OCI-LY7 (cell line): ENCODE data around the gene GRID1. TPM values are rescaled to one million over a fixed set of nuclear protein-coding genes. Genes with fewer than 3 reads are reported as not detected.

Experiments
- BruUV-seq: library from RNA; stranded (reverse); fragments of 400-500 nt; replicated peaks from 2 replicates; lab custom pipeline; 2021; lab: Mats Ljungman, UMichigan
- CTCF ChIA-PET: fragments of 300-600 bp; sonication (Branson Sonifier 250); formaldehyde crosslinking; loops from one replicate; lab custom pipeline; 2022; ENCODE audit warnings: antibody characterized with exemption; ENCODE audit not compliant: unreplicated experiment; lab: Charles Lee
- POLR2A ChIA-PET: fragments of 300-600 bp; sonication (Branson Sonifier 250); formaldehyde crosslinking; loops from one replicate; lab custom pipeline; 2022; ENCODE audit warnings: antibody characterized with exemption; lab: Charles Lee
- DNase-seq: peaks from one replicate; pipeline ENCODE4 v3.0.0-alpha.2; 2015; ENCODE audit warnings: low spot score
- H2AFZ ChIP-seq: fragments of 200-600 bp; sonication (generic), shearing (Covaris generic); 2 replicates; pipeline ENCODE4 v1.6.1; 2014; ENCODE audit warnings: mild to moderate bottlenecking, antibody characterized with exemption, low read length, moderate library complexity
- H3K27ac ChIP-seq: fragments of 200-600 bp; sonication (generic); 2 replicates; pipeline ENCODE4 v1.5.1; 2014; ENCODE audit warnings: mixed run types, low read depth, mild to moderate bottlenecking, moderate library complexity, low read length, inconsistent platforms; ENCODE audit not compliant: poor library complexity, severe bottlenecking
- H3K36me3 ChIP-seq: fragments of 200-600 bp; sonication (generic); 2 replicates; pipeline ENCODE4 v1.6.1; 2014; ENCODE audit warnings: mild to moderate bottlenecking, antibody characterized with exemption, low read length, moderate library complexity, mixed read lengths; ENCODE audit not compliant: insufficient read depth
- H3K4me1 ChIP-seq: fragments of 200-600 bp; sonication (generic); 2 replicates; pipeline ENCODE4 v1.5.1; 2014; ENCODE audit warnings: mild to moderate bottlenecking, low read length; ENCODE audit not compliant: insufficient read depth, poor library complexity, severe bottlenecking
- H3K4me2 ChIP-seq: fragments of 200-600 bp; sonication (generic); 2 replicates; pipeline ENCODE4 v1.6.1; 2014; ENCODE audit warnings: mild to moderate bottlenecking, low read length
- H3K4me3 ChIP-seq: fragments of 200-600 bp; sonication (generic); 2 replicates; pipeline ENCODE4 v1.5.1; 2014; ENCODE audit warnings: mild to moderate bottlenecking, low read depth, low read length; ENCODE audit not compliant: poor library complexity, severe bottlenecking
- H3K79me2 ChIP-seq: fragments of 200-600 bp; sonication (generic); 2 replicates; pipeline ENCODE4 v1.6.1; 2016; ENCODE audit warnings: low read depth, mild to moderate bottlenecking, low read length, moderate library complexity, mixed read lengths; ENCODE audit not compliant: insufficient read depth
- H3K9me2 ChIP-seq: fragments of 200-600 bp; sonication (generic); 2 replicates; pipeline ENCODE4 v1.6.1; 2016; ENCODE audit warnings: mild to moderate bottlenecking, low read length, mixed read lengths; ENCODE audit not compliant: insufficient read depth
- H3K9me3 ChIP-seq: fragments of 200-600 bp; sonication (generic); 2 replicates; pipeline ENCODE4 v1.6.1; 2014; ENCODE audit warnings: mild to moderate bottlenecking, mixed run types, low read length, mixed read lengths
- H4K20me1 ChIP-seq: fragments of 200-600 bp; sonication (generic); 2 replicates; pipeline ENCODE4 v1.6.1; 2014; ENCODE audit warnings: mild to moderate bottlenecking, antibody characterized with exemption, low read length, moderate library complexity, mixed read lengths; ENCODE audit not compliant: insufficient read depth
- EZH2phosphoT487 ChIP-seq: fragments of 200-600 bp; sonication (generic); IDR thresholded peaks from 2 replicates; pipeline ENCODE4 v1.6.1; 2018; ENCODE audit warnings: low read depth, borderline replicate concordance, mild to moderate bottlenecking, mixed run types, antibody characterized with exemption, low read length, moderate library complexity, mixed read lengths
- intact Hi-C: fragments of 100-400 bp; cut with micrococcal nuclease; formaldehyde crosslinking; loops from one replicate; pipeline ENCODE4 v1.10.0; 2022; ENCODE audit not compliant: unreplicated experiment
- total RNA-seq, 2 experiments: library from RNA; depleted of rRNA in 1 of 2; stranded (reverse); fragments of >200 nt in 1 of 2; shearing (Covaris generic) in 1 of 2; gene quantifications; 2 replicates each; pipeline ENCODE4 v1.2.3, GENCODE V29; 2014 to 2022
- TF ChIP-seq, protein P1 (sequence below): fragments of 200-600 bp; sonication (generic); conservative IDR thresholded peaks from 2 replicates; pipeline ENCODE4 v1.5.1; 2014; ENCODE audit warnings: mild to moderate bottlenecking, antibody characterized with exemption, low read length, moderate library complexity, mixed read lengths

Gene GRID1
- total RNA-seq, 2 experiments from 2014 or later: 1.6 to 3.7 TPM

DNA sequence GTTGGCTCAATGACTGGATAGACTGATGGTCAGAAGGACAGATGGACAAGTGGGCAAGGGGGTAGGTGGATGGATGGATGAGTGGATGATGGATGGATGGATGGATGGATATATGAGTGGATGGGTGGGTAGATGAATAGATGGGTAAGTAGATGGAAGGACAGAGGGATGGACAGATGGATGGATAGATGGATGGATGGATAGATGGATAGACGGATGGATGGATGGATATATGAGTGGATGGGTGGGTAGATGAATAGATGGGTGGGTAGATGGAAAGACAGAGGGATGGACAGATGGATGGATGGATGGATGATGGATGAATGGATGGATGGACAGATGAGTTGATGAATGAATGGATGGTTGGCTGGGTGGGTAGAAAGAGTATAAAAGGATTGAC, 119.5 kb downstream of the GRID1 start:
- Histone ChIP-seq H3K36me3 (no peaks in the 10 kb centered on the region), H3K9me3 (no peaks in the 10 kb centered on the region), H3K79me2 (no peaks in the 10 kb centered on the region), H4K20me1 (no peaks in the 10 kb centered on the region), H3K27ac (no peak overlapping the region), H3K4me3 (no peak overlapping the region), H3K4me2 (no peak overlapping the region), H3K9me2 (no peaks in the 10 kb centered on the region), H3K4me1 (no peaks in the 10 kb centered on the region), H2AFZ (no peak overlapping the region)
- TF ChIP-seq EZH2phosphoT487: no peak
- TF ChIP-seq, protein P1, sequence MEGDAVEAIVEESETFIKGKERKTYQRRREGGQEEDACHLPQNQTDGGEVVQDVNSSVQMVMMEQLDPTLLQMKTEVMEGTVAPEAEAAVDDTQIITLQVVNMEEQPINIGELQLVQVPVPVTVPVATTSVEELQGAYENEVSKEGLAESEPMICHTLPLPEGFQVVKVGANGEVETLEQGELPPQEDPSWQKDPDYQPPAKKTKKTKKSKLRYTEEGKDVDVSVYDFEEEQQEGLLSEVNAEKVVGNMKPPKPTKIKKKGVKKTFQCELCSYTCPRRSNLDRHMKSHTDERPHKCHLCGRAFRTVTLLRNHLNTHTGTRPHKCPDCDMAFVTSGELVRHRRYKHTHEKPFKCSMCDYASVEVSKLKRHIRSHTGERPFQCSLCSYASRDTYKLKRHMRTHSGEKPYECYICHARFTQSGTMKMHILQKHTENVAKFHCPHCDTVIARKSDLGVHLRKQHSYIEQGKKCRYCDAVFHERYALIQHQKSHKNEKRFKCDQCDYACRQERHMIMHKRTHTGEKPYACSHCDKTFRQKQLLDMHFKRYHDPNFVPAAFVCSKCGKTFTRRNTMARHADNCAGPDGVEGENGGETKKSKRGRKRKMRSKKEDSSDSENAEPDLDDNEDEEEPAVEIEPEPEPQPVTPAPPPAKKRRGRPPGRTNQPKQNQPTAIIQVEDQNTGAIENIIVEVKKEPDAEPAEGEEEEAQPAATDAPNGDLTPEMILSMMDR: no peak
- intact Hi-C loops: no loop called here
- no peak for DNase-seq
- ChIA-PET POLR2A (no interaction called here), CTCF (no interaction called here)
- BruUV-seq: no TSS peak

DNA sequence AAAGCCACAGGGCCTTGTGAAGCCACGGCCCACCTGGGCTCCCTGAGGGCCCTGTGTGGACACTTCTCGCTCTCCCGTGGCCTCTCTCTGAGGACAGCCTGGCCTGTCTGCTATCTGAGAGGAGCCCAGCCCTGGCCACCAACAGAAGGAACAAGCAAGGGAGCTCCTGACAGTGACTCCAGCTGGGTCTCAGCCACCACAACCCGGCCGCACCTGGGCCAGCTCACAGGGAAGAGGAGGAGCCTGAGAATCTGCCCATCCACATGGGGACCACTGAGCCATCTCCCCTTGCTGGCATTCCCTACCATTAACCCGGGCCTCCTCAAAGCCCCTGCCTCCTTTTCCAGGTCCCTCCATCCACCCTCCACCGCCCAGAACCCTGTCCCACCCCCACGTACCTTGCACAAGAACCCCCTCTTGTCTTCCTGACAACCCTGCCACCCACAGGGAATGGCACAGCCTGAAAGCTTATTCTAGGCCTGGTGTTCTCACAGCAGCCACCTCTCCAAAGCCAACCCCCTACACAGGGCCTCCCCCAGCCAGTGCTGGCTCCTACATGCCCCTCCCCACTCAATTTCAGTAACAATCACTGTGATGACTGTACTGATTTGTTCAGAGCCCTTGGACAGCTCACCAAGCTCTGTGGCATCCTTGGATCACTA, 120.2 kb downstream of the GRID1 start:
- ChIA-PET POLR2A (no interaction called here), CTCF (no interaction called here)
- no TSS peak for BruUV-seq

DNA sequence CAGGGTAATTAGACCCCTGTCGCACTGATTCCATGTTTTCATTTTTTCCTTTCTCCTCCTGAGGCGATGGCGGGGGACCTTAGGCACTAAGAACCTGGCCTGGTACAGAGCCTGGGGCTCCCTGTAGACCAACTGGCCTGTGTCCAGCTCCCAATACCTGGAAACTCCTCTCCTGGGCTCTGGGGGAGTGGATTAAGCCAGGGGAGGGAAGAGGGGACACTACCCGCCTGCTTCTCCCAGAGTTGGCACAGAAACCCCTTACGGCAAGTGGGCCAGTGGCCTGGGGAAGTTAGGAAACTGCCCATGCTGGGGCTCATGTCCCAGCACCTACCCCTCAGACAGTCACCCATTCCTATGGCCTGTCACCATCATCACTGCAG, 121.6 kb downstream of the GRID1 start:
- no peak overlapping the region for H3K4me2 ChIP-seq
- H3K4me1 ChIP-seq: no peaks in the 10 kb centered on the region
- TF ChIP-seq, protein P1: no peak
- no peak for TF ChIP-seq EZH2phosphoT487
- H3K4me3 ChIP-seq: no peak overlapping the region
- no peaks in the 10 kb centered on the region for H3K79me2 ChIP-seq
- H4K20me1 ChIP-seq: no peaks in the 10 kb centered on the region
- POLR2A ChIA-PET: no interaction called here
- no peaks in the 10 kb centered on the region for H3K9me2 ChIP-seq
- no peak for DNase-seq
- intact Hi-C loops: no loop called here
- H3K9me3 ChIP-seq: no peaks in the 10 kb centered on the region
- H3K36me3 ChIP-seq: no peaks in the 10 kb centered on the region
- no TSS peak for BruUV-seq
- H2AFZ ChIP-seq: no peak overlapping the region
- CTCF ChIA-PET: no interaction called here
- H3K27ac ChIP-seq: no peak overlapping the region

More for the DNA sequence above, 120.2 kb downstream of the GRID1 start:
- H3K4me1 ChIP-seq: no peaks in the 10 kb centered on the region
- TF ChIP-seq EZH2phosphoT487: no peak
- TF ChIP-seq, protein P1: no peak
- H4K20me1 ChIP-seq: no peaks in the 10 kb centered on the region
- H3K4me2 ChIP-seq: no peak overlapping the region
- H3K27ac ChIP-seq: no peak overlapping the region
- H3K79me2 ChIP-seq: no peaks in the 10 kb centered on the region
- no peaks in the 10 kb centered on the region for H3K9me3 ChIP-seq
- intact Hi-C loops: no loop called here
- no peaks in the 10 kb centered on the region for H3K36me3 ChIP-seq
- no peak for DNase-seq
- H2AFZ ChIP-seq: no peak overlapping the region
- H3K9me2 ChIP-seq: no peaks in the 10 kb centered on the region
- H3K4me3 ChIP-seq: no peak overlapping the region
